Measurements from ENCODE around the gene ATRIP.

DNA sequence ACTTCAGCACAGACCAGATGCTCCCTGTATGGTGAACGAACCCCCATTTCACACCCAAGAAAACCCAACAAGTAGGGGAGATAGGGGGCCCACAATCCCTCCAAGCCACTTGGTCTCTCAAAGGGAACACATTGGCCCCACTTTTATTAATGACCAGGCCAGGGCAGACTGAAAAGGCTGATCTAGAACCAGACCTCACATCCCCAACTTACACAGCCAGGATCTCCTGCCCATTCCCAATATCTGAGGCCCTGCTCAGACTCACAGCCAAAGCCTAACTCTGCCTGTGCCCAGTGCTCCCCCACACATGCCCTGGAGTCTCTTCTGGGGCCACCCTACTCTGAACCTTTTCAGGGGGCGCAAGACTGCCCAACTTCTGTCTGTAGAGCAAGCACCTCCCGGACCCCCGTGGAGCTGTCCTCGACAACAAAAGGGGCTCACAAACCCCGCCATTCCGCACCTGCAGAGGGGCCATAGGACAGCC, 18.4 kb upstream of the ATRIP start:
- TF ChIP-seq, protein P1, sequence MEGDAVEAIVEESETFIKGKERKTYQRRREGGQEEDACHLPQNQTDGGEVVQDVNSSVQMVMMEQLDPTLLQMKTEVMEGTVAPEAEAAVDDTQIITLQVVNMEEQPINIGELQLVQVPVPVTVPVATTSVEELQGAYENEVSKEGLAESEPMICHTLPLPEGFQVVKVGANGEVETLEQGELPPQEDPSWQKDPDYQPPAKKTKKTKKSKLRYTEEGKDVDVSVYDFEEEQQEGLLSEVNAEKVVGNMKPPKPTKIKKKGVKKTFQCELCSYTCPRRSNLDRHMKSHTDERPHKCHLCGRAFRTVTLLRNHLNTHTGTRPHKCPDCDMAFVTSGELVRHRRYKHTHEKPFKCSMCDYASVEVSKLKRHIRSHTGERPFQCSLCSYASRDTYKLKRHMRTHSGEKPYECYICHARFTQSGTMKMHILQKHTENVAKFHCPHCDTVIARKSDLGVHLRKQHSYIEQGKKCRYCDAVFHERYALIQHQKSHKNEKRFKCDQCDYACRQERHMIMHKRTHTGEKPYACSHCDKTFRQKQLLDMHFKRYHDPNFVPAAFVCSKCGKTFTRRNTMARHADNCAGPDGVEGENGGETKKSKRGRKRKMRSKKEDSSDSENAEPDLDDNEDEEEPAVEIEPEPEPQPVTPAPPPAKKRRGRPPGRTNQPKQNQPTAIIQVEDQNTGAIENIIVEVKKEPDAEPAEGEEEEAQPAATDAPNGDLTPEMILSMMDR (IDR thresholded peaks at IDR 0.05; ENCODE audit: borderline replicate concordance, extremely low read depth, low read length, poor library complexity, severe bottlenecking): no peak
- no peak for TF ChIP-seq EZH2 (IDR thresholded peaks at IDR 0.05; ENCODE audit: borderline replicate concordance, low read depth, low read length, severe bottlenecking)

All from DND-41 (cell line).